Measurements from ENCODE around the gene EXD2.

GRCh38 chr14:69142101-69142500, 49.2 kb upstream of the EXD2 start:
- TF ChIP-seq, protein P1, sequence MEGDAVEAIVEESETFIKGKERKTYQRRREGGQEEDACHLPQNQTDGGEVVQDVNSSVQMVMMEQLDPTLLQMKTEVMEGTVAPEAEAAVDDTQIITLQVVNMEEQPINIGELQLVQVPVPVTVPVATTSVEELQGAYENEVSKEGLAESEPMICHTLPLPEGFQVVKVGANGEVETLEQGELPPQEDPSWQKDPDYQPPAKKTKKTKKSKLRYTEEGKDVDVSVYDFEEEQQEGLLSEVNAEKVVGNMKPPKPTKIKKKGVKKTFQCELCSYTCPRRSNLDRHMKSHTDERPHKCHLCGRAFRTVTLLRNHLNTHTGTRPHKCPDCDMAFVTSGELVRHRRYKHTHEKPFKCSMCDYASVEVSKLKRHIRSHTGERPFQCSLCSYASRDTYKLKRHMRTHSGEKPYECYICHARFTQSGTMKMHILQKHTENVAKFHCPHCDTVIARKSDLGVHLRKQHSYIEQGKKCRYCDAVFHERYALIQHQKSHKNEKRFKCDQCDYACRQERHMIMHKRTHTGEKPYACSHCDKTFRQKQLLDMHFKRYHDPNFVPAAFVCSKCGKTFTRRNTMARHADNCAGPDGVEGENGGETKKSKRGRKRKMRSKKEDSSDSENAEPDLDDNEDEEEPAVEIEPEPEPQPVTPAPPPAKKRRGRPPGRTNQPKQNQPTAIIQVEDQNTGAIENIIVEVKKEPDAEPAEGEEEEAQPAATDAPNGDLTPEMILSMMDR (IDR thresholded peaks at IDR 0.05; ENCODE audit: borderline replicate concordance, extremely low read depth, low read length, poor library complexity, severe bottlenecking): no peak
- no peak for TF ChIP-seq EZH2 (IDR thresholded peaks at IDR 0.05; ENCODE audit: borderline replicate concordance, low read depth, low read length, severe bottlenecking)
